Neutrophil (primary cell): ENCODE results near the gene TOX2.

Source experiments
- H3K27ac ChIP-seq: fragments of 200-600 bp; sonication (generic); 2 replicates; pipeline ENCODE4 v1.5.1; 2016; ENCODE audit warnings: mild to moderate bottlenecking, moderate library complexity
- H3K27me3 ChIP-seq: fragments of 200-600 bp; sonication (generic); 2 replicates; pipeline ENCODE4 v1.6.0; 2016; ENCODE audit warnings: mild to moderate bottlenecking
- H3K36me3 ChIP-seq: fragments of 200-600 bp; sonication (generic); 2 replicates; pipeline ENCODE4 v1.5.1; 2017
- H3K4me1 ChIP-seq, 2 experiments: fragments of 200-600 bp in 1 of 2; sonication (generic) in 1 of 2; 1 replicate in 1 of 2; 2 replicates in 1 of 2; pipeline versions ENCODE4 v1.5.1 to v1.6.1; 2013 to 2016; ENCODE audit warnings: low read depth in 1 of 2, low read length in 1 of 2, mild to moderate bottlenecking in 1 of 2, moderate library complexity in 1 of 2; ENCODE audit not compliant: control insufficient read depth in 1 of 2, insufficient read depth in 1 of 2
- H3K4me3 ChIP-seq, 2 experiments: fragments of 200-600 bp in 1 of 2; sonication (generic) in 1 of 2; 1 replicate in 1 of 2; 2 replicates in 1 of 2; pipeline ENCODE4 v1.5.1; 2013 to 2016; ENCODE audit warnings: low read depth in 1 of 2, low read length in 1 of 2, mild to moderate bottlenecking in 1 of 2, moderate library complexity in 1 of 2
- H3K9me3 ChIP-seq: fragments of 200-600 bp; sonication (generic); 2 replicates; pipeline ENCODE4 v1.5.1; 2016
- CTCF ChIP-seq: fragments of 200-600 bp; sonication (generic); IDR thresholded peaks from 2 replicates; pipeline ENCODE4 v1.5.1; 2016; ENCODE audit warnings: antibody characterized with exemption

The TOX2 gene

DNA sequence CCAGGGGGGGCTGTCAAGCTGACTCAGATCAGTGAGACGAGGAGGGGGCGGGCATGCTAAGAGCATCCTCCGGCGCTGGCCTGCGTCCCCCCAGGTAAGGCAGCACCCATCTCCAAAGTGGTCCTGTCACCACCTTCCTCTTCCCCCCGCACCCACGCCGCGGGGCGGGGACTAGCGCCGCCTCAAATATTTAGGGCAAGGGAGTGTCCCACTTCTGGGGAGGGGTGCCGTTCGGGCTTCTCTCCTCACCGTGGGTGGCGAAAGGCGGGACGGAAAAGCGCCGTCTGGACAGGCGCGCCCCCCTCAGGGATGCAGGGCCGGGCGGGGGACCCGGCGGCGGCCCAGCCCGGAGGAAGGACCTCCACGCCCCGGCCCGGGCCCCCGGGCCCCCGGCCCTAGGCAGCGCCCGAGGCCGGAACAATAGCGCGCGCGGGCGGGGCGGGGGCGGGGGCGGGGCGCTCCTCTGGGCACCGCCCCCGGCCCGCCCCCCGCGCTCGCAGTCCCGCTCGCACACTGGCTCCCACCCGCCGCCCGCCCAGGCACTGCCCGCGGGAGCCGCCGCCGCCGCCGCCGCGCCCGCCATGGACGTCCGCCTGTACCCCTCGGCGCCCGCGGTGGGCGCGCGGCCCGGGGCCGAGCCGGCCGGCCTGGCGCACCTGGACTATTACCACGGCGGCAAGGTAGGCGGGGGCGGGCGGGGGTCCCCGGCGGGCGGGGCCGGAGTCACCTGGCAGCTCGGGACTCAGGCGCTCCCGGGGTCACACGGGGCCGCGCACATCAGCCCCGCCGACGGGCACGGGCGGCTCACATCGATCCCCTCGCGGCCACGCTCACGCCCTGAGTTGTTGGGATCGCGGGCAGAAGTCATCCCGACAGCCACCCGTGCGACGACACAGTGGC, at the start of gene TOX2:
Gene TOX2 (plus strand): TSS at position 542 of the 900 bp plus-strand sequence. CDS start 40 bp downstream, at position 582.
- no peaks in the 10 kb centered on the region for H3K4me1 ChIP-seq
- no peak within 1 kb of the TSS for H3K4me3 ChIP-seq

GRCh38 chr20:43868091-43868490, 46.6 kb upstream of the TOX2 start:
- Histone ChIP-seq H3K9me3 (no peaks in the 10 kb centered on the region), H3K4me1 (no peaks in the 10 kb centered on the region), H3K4me3 (no peak overlapping the region), H3K27me3 (peaks cover 10% of the 10 kb centered on the region), H3K27ac (no peak overlapping the region), H3K36me3 (no peaks in the 10 kb centered on the region)
- no peak for TF ChIP-seq CTCF

More for the DNA sequence above, at the start of gene TOX2:
- H3K27ac ChIP-seq = no peak within 1 kb of the TSS
- H3K36me3 ChIP-seq = no peaks in the 10 kb centered on the region
- peaks cover 93% of the 10 kb centered on the region for H3K27me3 ChIP-seq
- H3K9me3 ChIP-seq = no peaks in the 10 kb centered on the region
- no peak for TF ChIP-seq CTCF

DNA sequence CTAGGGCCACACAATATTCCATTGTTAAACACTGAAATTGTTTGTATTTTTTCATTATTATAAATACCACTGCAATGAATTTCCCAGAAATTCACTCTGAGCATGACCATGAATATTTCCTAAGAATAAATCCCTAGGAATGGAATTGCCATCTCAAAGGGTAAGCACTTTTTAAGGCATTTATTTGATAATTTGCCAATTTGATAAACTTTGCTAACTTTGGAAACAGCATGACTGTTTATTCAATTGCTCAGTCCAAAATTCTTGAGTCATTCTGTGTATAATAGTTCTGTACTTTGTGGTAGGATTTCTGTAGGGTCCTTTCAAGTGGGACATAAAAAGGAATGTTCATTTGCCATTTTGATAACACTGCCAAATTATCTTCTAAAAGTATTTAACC, 44.2 kb upstream of the TOX2 start:
- Histone ChIP-seq H3K27ac (no peak overlapping the region), H3K4me1 (no peaks in the 10 kb centered on the region), H3K27me3 (peaks cover 10% of the 10 kb centered on the region), H3K9me3 (no peaks in the 10 kb centered on the region), H3K36me3 (no peaks in the 10 kb centered on the region), H3K4me3 (no peak overlapping the region)
- TF ChIP-seq CTCF = no peak

DNA sequence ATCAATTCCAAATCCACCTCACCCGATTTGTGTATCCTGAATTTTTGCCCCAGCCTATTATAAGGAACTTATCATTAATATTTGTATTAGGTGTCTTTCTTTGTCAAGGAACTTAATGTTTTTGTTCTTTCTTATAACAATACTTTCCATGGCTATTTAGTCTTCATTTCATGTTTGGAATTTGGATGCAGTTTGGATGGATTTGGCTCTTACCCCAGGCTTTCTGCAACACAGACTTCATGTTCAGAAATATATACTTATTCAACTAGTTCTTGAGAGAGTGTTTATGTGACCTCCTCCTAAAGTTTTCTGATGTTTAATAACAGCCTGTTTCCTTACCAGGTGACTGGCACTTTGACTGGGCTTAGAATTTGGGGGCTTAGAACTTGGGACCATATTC, 35.9 kb upstream of the TOX2 start:
- H3K4me1 ChIP-seq = no peaks in the 10 kb centered on the region
- peaks cover 37% of the 10 kb centered on the region for H3K27me3 ChIP-seq
- H3K27ac ChIP-seq = no peak overlapping the region
- no peaks in the 10 kb centered on the region for H3K9me3 ChIP-seq
- no peak for TF ChIP-seq CTCF
- no peak overlapping the region for H3K4me3 ChIP-seq
- H3K36me3 ChIP-seq = no peaks in the 10 kb centered on the region

DNA sequence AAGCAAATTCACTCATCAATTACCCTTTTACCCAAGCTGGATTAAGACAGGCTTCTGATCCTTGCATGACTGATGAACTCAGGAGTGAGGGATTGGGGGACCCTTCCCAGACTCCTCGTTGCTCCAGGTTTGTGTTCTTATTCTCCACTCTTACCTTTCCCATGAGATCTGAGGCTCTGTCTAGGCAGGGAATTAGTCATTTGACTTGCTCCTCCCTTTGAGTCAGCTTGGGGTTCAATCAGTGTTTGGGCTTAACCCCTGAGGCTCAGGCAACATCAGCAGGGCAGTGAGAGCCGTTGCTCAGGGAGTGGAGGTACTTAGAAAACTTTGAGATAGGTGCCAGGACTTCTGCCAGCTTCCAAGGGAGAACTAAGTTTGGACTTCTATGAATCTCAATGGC, 20.7 kb upstream of the TOX2 start:
- H3K4me3 ChIP-seq = no peak overlapping the region
- H3K27me3 ChIP-seq = peaks cover 34% of the 10 kb centered on the region
- no peaks in the 10 kb centered on the region for H3K9me3 ChIP-seq
- no peak for TF ChIP-seq CTCF
- H3K36me3 ChIP-seq = no peaks in the 10 kb centered on the region
- H3K27ac ChIP-seq = no peak overlapping the region
- H3K4me1 ChIP-seq = no peaks in the 10 kb centered on the region
